Astrocyte of the spinal cord (primary cell): Measurements from ENCODE around the gene NCF4.

Experiments used
- DNase-seq: peaks from one replicate; pipeline ENCODE4 v3.0.0; 2011; ENCODE audit warnings: low read depth, low spot score
- H3K4me3 ChIP-seq: 2 replicates; pipeline ENCODE4 v1.5.1; 2011; ENCODE audit warnings: low read depth, mild to moderate bottlenecking, low read length, moderate library complexity
- CTCF ChIP-seq: IDR thresholded peaks from 2 replicates; pipeline ENCODE4 v1.5.1; 2012; ENCODE audit warnings: low read depth, mild to moderate bottlenecking, low read length, inconsistent platforms
- in situ Hi-C: cut with HindIII; loops from 2 replicates; pipeline ENCODE4 v1.10.0; 2017; ENCODE audit warnings: low sequenced_read_pairs

The NCF4 gene

DNA sequence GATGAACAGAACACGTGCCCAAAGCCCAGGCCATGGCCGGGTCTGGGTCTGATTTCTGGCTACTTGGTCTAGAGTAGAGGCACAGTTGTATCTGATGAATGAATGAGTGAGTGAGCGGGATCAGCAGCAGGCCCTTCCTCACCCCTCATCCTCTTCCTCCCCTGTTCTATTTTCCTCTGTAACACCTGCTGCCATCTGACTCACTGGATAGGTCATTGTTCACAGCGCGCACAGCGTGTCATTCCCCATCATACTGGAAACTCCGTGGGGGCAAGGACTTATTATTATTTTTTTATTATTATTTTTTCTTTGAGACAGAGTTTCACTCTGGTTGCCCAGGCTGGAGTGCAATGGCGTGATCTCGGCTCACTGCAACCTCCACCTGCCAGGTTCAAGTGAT lies 13.9 kb downstream of the NCF4 start:
- no peak overlapping the region for H3K4me3 ChIP-seq
- DNase-seq = no peak
- in situ Hi-C loops = no loop called here
- no peak for TF ChIP-seq CTCF

- in situ Hi-C loops = no loop called here
- DNase-seq = no peak
- TF ChIP-seq CTCF = no peak
- no peak overlapping the region for H3K4me3 ChIP-seq
Observed at GRCh38 chr22:36875741-36876140, 14.9 kb downstream of the NCF4 start.

- in situ Hi-C loops = no loop called here
- no peak for TF ChIP-seq CTCF
Observed at GRCh38 chr22:36879775-36880174, 19.0 kb downstream of the NCF4 start.

GRCh38 chr22:36881504-36882245 lies 20.9 kb downstream of the NCF4 start:
- DNase-seq = no peak
- in situ Hi-C loops = no loop called here
- no peak overlapping the region for H3K4me3 ChIP-seq
- TF ChIP-seq CTCF = no peak

More at GRCh38 chr22:36879775-36880174, 19.0 kb downstream of the NCF4 start:
- no peak for DNase-seq
- no peak overlapping the region for H3K4me3 ChIP-seq

DNA sequence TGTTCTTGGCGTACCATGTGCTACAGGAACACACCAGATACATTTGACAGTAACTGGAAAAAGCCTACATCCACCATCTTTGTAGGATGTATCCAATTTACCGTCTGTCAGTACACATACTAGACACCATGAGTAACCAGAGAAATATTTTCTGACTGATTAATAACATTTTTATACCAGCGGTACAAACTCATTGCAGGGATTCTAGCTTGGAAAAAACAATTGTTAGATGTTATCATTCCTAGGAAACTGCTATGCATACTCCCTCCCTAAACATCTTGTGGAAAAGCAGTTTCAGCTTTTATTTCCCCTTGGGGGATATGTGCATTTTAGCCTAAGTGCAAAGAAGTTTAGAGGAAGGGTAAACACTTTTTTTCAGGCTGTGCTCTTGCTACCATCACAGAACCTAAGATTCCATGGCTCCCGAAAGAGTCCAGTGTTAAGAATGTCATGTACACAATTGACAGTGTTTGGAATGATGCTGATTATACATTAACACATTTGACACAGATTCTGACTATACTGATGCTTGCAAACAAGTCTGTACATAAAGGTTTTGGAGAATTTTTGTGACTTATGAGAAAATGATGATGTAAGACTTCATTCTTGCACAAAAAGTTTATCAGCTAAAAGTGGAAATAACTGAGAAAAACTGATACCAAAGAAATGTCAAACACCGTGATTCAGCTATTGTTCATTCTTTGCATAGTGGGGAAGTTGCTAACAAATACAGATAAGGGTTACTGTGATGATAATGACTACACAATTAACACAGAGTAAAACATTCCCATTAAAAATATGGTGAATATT lies 23.7 kb downstream of the NCF4 start:
- in situ Hi-C loops = no loop called here
- DNase-seq = no peak
- TF ChIP-seq CTCF = no peak
- no peak overlapping the region for H3K4me3 ChIP-seq

GRCh38 chr22:36885474-36885873 lies 24.7 kb downstream of the NCF4 start:
- in situ Hi-C loops = no loop called here
- no peak for DNase-seq
- no peak overlapping the region for H3K4me3 ChIP-seq
- no peak for TF ChIP-seq CTCF
